T-helper 1 cell treated with Interleukin-12 subunit alpha and Interleukin-12 subunit beta and Interleukin-4 antibody, amounts not matched to agents 30 μg/mL and 1 μg/mL, for 36 hours (primary cell): Measurements from ENCODE around the gene HAUS8.

Source experiments
- H3K27ac Mint-ChIP-seq: one replicate; pipeline ENCODE4 v1.8.0; 2021; ENCODE audit warnings: mild to moderate bottlenecking, mixed read lengths
- H3K27me3 Mint-ChIP-seq: one replicate; pipeline ENCODE4 v1.8.0; 2021; ENCODE audit warnings: low read depth, mixed read lengths
- H3K36me3 Mint-ChIP-seq: one replicate; pipeline ENCODE4 v1.8.0; 2021; ENCODE audit warnings: low read depth, mixed read lengths
- H3K4me1 Mint-ChIP-seq: one replicate; pipeline ENCODE4 v1.8.0; 2021; ENCODE audit warnings: low read depth, mixed read lengths
- H3K4me3 Mint-ChIP-seq: one replicate; pipeline ENCODE4 v1.8.0; 2021; ENCODE audit warnings: mild to moderate bottlenecking, moderate library complexity, mixed read lengths
- H3K9me3 Mint-ChIP-seq: one replicate; pipeline ENCODE4 v1.8.0; 2021; ENCODE audit warnings: mixed read lengths

The HAUS8 gene, protein sequence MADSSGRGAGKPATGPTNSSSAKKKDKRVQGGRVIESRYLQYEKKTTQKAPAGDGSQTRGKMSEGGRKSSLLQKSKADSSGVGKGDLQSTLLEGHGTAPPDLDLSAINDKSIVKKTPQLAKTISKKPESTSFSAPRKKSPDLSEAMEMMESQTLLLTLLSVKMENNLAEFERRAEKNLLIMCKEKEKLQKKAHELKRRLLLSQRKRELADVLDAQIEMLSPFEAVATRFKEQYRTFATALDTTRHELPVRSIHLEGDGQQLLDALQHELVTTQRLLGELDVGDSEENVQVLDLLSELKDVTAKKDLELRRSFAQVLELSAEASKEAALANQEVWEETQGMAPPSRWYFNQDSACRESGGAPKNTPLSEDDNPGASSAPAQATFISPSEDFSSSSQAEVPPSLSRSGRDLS

DNA sequence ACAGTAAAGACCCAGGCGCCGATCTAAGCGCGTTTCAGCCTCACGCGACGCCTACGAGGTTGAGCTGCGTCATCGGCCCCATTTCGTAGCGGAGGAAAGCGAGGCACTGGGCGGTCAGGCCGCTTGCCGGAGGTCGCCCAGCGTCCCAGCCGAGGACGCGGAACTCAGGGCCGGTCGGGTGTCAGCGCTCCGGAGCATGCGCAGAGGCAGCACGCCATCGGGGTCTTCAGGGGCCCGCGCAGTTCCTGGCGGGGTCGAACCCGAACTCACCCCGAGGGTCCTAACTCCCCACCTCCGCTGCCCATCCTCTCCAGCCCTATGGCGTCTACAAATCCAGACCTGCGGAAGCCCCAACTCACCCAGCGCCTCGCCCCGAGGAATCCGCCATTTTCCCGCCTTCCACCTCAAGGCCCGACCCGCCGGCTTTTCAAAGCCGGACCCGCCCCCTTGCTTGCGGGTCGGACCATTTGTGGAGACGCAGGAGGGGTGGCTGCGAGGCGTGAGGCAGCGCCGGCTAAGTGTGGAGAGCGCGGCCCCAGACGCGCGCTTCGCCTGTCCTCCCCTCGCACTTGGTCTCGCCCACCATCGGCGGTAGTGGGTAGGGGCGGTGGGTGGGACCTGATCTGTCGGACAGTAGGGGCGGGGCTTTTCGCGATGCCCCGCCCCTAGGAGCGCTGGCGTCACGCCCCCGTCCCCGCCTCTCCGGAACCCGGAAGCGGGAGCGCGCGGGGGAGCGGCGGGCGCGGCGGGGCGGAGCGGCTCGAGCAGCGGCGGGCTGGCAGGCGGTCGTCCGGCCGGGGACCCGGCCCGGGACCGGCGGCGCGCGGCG lies at the start of gene HAUS8, which contains the start of gene MYO9B:
HAUS8 (minus strand) TSS at position 418 of the 829 bp plus-strand sequence; CDS start at position 388, 30 bp downstream.
MYO9B (plus strand) TSS at position 743 of the 829 bp plus-strand sequence. CDS start 25,941 bp downstream, outside the sequence.
- peaks cover 47% of the 10 kb centered on the region for H3K4me1 Mint-ChIP-seq
- no peaks in the 10 kb centered on the region for H3K27me3 Mint-ChIP-seq
- H3K4me3 Mint-ChIP-seq: peak within 1 kb of the TSS; percentile 100

DNA sequence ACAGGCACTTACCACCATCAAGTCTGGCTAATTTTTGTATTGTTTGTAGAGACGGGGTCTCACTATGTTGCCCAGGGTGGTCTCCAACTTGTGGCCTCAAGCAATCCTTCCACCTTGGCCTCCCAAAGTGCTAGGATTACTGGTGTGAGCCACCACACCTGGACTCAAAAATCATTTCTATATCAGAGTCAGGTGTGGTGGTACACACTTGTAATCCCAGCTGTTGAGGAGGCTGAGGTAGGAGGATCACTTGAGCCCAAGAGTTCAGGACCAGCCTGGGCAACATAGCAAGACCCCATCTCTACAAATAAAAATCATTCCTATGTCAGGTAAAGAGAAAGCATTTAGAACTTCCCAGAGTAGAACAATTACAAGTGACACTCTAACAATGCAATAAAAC lies 48.8 kb upstream of the HAUS8 start:
- Mint-ChIP-seq H3K27ac (peak overlapping the region; percentile 98), H3K27me3 (no peaks in the 10 kb centered on the region), H3K36me3 (peaks cover 14% of the 10 kb centered on the region), H3K4me3 (no peak overlapping the region), H3K4me1 (peaks cover 33% of the 10 kb centered on the region), H3K9me3 (no peaks in the 10 kb centered on the region)

More for the DNA sequence above, at the start of gene HAUS8, which contains the start of gene MYO9B:
- Mint-ChIP-seq H3K9me3 (no peaks in the 10 kb centered on the region), H3K36me3 (peaks cover 17% of the 10 kb centered on the region), H3K27ac (peak within 1 kb of the TSS; percentile 97)

DNA sequence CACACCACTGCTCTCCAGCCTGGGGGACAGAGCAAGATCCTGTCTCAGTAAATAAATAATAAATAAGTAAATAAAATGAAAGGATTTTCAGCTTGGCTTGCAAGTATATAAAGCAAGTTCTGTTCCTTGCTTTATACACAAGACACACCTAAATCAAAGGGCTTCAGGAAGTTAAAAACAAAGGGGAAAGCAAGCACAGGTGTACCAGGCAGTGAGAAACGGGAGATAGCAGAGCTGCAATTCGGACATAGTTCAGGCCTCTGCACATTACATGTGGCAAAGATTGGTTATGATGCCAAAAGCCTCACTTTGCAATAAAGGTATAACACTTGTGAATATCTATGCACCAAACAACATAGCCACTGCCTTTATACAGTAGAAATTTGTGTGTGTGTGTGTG lies 47.8 kb upstream of the HAUS8 start:
- H3K27ac Mint-ChIP-seq: peak overlapping the region; percentile 38
- peaks cover 33% of the 10 kb centered on the region for H3K4me1 Mint-ChIP-seq
- no peak overlapping the region for H3K4me3 Mint-ChIP-seq
- H3K9me3 Mint-ChIP-seq: no peaks in the 10 kb centered on the region
- peaks cover 16% of the 10 kb centered on the region for H3K36me3 Mint-ChIP-seq
- H3K27me3 Mint-ChIP-seq: no peaks in the 10 kb centered on the region

DNA sequence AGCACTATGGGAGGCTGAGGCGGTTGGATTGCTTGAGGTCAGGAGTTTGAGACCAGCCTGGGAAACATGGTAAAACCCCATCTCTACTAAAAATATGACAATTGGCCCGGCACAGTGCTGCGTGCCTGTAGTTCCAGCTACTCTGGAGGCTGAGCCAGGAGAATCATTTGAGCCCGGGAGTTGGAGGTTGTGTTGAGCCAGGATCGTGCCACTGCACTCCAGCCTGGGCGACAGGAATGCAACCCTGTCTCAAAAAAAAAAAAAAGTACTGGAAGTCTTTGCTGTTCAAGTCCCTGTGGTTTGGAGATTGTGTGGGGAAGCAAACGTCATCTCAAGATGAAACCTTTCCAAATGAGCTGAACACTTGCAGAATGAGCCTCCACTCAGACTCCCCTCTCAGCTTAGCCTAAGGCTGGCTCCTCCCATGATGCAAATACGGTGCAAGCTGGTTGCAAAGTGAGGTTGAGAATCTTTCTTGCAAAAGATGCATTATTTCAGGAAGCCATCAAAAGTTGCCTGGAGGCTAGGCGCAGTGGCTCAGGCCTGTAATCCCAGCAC lies 46.6 kb upstream of the HAUS8 start:
- Mint-ChIP-seq H3K9me3 (no peaks in the 10 kb centered on the region), H3K27ac (peak overlapping the region; percentile 62), H3K4me1 (peaks cover 38% of the 10 kb centered on the region), H3K27me3 (no peaks in the 10 kb centered on the region), H3K4me3 (no peak overlapping the region), H3K36me3 (peaks cover 13% of the 10 kb centered on the region)

DNA sequence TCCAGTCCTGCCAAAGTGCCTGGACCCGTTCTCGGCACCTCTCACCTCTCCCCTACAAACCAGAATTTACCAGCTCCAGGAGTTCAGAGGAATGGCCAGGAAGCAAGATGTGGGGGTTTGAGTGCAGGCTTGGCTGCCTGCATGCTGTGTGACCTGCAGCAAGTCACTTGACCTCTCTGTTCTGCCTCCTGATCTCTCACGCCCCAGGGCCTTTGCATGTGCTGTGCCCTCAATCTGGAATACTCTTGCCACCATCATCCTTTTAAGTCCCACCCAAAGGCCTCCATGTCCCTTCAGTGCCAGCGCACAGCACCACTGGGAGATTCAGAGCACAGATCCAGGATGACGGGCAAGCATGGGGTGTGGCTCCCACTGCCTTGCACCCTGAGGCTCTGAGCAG lies 43.7 kb upstream of the HAUS8 start:
- no peak overlapping the region for H3K4me3 Mint-ChIP-seq
- H3K27ac Mint-ChIP-seq: no peak overlapping the region
- no peaks in the 10 kb centered on the region for H3K9me3 Mint-ChIP-seq
- peaks cover 17% of the 10 kb centered on the region for H3K36me3 Mint-ChIP-seq
- H3K27me3 Mint-ChIP-seq: no peaks in the 10 kb centered on the region
- peaks cover 28% of the 10 kb centered on the region for H3K4me1 Mint-ChIP-seq

DNA sequence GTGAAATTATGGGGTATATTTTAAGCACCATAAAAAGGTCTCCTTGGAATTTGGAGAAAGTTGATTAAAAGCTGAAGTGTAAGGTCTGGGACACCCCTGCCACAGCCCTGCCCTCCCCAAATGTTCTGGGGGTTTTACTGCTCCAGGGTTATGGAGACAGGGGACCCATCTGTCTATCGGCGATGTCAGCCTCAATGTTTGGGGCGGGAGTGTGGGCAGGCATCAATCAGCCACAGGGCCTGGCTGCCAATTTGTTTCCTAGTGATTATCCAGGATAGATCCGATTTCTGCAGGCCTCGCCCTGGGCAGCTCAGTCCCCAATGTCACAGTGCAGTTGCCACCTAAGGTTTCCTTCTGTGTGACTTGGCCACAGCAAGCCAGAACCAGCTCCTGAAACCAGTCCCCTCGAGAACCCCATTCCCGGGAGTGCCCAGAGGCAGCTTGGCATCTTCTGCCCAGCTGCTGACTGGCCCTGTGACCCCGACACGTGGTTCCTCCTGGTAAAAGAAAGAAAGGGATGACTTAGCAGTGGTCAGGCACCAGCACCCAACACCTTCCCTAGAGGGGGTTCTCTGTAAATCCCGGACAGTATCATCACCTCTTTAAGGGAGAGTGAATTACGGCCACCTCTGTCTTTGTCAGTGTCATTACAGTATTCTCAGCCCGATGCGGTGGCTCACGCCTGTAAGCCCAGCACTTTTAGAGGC lies 41.9 kb upstream of the HAUS8 start:
- Mint-ChIP-seq H3K9me3 (no peaks in the 10 kb centered on the region), H3K4me1 (peaks cover 28% of the 10 kb centered on the region), H3K27ac (no peak overlapping the region), H3K4me3 (no peak overlapping the region), H3K36me3 (peaks cover 24% of the 10 kb centered on the region), H3K27me3 (no peaks in the 10 kb centered on the region)

DNA sequence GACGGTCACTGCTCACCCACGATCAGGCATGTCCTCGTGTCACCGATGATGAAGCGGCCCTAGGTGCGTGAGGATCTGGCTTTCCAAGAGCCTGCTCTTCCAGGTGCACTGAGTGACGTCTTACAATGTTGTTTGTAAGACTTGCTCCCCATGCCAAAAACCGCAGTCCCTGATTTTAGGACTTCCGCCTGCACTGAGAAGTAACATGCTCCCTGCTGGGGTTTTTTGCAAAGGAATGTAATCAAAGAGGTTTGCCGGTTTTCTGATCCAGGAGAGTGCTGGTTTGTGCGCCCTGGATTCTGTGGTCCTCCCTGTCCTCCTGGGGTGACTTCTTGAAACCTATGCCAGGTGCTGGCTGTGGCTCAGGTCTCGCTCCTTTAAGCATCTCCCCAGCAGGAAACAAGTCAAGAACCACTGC lies 39.2 kb upstream of the HAUS8 start:
- Mint-ChIP-seq H3K9me3 (no peaks in the 10 kb centered on the region), H3K4me3 (no peak overlapping the region), H3K27me3 (no peaks in the 10 kb centered on the region), H3K4me1 (peaks cover 39% of the 10 kb centered on the region), H3K36me3 (peaks cover 30% of the 10 kb centered on the region), H3K27ac (no peak overlapping the region)

DNA sequence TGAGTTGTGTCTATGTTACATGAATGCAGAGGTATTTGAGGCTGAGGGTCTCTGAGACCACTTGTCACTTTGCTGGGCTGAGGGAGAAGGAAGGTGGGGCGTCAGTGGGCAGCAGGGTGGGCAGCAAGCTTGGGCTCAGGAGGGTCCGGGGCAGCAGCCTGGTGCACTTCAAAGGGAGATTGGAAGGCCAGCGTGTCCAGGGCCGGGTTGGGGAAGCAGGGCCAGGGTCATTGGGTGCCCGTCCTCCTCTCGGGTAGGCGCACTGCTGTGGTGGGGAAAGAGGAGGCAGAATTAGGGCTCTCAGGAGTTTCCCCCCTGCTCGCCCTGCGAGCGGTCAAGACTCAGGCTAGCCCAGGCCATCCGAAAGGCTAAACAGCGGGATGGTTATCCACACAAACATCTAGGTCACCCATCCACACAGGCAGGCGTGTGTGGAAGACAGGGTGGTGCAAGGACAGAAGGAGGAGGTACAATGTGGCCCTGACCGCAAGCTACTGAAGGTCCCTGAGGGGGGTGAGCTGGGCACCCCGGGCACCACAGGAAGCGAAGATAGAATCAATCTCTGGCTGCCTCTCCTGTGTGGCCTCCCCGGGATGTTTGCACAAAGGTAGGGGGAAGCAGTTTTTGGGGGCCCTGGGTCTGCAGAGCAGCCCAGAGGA lies 38.0 kb upstream of the HAUS8 start:
- Mint-ChIP-seq H3K4me1 (peaks cover 35% of the 10 kb centered on the region), H3K9me3 (no peaks in the 10 kb centered on the region), H3K27me3 (no peaks in the 10 kb centered on the region), H3K4me3 (no peak overlapping the region), H3K27ac (peak overlapping the region; percentile 24), H3K36me3 (peaks cover 24% of the 10 kb centered on the region)

DNA sequence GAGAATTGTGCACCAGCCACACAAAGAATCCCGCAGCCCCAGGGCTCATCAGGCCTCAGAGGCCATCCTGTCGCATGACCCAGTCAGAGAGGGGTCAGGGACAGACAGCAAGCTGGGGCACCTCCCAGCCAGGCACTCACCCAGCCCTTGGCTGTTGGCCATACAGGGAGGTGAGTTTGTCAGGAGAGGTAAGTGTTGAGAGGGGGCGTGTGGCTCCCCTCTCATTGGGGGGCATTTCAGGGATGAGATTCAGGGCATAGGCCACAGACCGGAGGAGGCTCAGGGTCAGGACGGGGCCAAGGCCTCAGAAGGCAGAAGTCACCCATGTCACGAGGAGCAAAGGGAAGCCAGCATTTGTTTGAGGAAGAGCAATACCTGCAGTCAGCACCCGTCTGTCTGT lies 37.4 kb upstream of the HAUS8 start:
- Mint-ChIP-seq H3K27me3 (no peaks in the 10 kb centered on the region), H3K36me3 (peaks cover 24% of the 10 kb centered on the region), H3K4me3 (no peak overlapping the region), H3K4me1 (peaks cover 35% of the 10 kb centered on the region), H3K9me3 (no peaks in the 10 kb centered on the region), H3K27ac (no peak overlapping the region)

DNA sequence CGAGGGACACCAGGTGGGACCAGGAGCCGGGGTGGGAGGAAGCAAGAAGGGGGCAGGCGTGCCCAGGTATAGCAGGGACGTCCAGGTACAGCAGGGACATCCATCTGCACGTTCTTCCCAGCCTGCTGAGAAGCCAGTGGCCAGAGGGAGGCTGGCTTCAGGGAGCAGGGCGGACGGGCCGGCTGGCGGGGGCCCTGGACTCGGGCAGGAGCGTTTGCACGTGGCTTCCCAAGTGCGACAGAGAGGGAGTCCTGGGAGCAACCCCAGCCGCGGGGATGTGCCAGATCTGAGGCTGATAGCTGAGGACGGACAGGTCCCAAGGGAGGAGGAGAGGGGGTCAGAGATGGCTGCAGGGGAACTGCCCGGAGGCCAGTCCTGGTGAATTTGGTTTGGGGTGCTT lies 37.0 kb upstream of the HAUS8 start:
- no peaks in the 10 kb centered on the region for H3K27me3 Mint-ChIP-seq
- no peaks in the 10 kb centered on the region for H3K9me3 Mint-ChIP-seq
- no peak overlapping the region for H3K27ac Mint-ChIP-seq
- no peak overlapping the region for H3K4me3 Mint-ChIP-seq
- peaks cover 34% of the 10 kb centered on the region for H3K4me1 Mint-ChIP-seq
- peaks cover 24% of the 10 kb centered on the region for H3K36me3 Mint-ChIP-seq

DNA sequence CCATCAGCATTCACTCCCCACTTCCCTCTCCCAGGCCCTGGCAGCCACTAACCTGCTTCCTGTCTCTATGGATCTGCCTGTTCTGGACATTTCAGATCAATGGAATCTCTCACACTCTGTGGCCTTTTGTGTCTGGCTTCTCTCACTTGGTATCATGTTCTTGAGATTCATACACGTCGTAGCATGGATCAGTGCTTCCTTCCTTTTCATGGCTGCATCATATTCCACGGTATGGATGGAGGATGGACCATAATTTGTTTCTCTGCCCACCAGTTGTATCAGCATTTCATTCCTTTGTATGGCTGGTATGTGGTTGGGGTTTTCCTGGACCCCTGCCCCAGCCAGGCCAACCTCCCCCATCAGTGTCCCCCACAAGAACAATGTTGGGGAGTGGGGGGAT lies 36.5 kb upstream of the HAUS8 start:
- Mint-ChIP-seq H3K9me3 (no peaks in the 10 kb centered on the region), H3K36me3 (peaks cover 24% of the 10 kb centered on the region), H3K4me3 (no peak overlapping the region), H3K27me3 (no peaks in the 10 kb centered on the region), H3K27ac (peak overlapping the region; percentile 41), H3K4me1 (peaks cover 30% of the 10 kb centered on the region)

DNA sequence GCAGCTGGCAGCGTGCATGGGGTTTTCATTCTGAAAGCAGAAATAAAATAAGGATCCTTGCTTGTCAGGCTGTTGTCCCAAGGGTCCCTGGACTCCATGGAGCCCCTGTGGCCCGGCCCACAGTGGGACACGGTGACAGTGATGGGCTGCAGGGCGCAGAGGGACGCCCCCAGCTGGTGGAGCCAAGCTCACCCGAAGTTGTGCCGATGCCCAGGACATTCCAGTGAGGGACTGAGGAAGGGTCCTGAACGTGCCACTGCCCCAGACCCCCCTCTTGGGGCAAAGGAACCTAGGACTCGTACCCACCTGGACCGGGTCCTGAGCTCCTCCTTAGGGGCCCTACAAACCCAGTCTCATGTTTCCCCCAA lies 35.3 kb upstream of the HAUS8 start:
- Mint-ChIP-seq H3K9me3 (no peaks in the 10 kb centered on the region), H3K27me3 (no peaks in the 10 kb centered on the region), H3K4me1 (peaks cover 32% of the 10 kb centered on the region), H3K4me3 (peak overlapping the region; percentile 16), H3K27ac (no peak overlapping the region), H3K36me3 (peaks cover 23% of the 10 kb centered on the region)

DNA sequence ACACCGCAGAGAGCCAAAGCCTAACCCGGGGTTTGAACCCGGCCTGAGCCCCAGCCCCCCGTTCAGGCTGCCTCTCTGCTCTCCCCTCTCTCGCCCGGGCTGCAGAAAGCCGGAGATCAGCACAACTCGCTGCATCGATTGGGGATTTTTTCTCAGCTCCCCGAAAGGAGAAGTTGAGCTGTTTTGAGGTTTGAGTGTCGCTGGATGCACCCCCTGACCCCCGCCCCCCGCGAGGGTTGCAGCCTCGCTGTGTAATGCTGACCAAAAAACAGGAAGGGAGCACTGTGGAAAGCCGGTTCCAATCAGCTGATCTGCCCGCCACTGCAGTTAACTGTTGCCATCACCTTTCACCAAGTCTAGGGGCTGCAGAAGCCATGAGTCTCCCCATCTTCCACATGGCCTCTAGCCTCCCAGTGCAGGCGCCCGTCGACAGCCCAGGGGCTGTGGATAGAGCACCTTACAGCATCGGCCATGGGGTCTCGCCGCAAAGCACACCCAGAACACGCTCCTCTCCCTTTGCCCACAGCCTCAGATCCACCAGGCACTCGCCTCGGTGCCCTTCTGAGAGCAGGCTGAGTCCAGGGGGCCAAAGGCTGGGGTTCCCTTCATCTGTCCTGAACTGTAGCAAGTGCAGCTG lies 34.8 kb upstream of the HAUS8 start:
- peak overlapping the region; percentile 16 for H3K4me3 Mint-ChIP-seq
- peaks cover 32% of the 10 kb centered on the region for H3K4me1 Mint-ChIP-seq
- H3K36me3 Mint-ChIP-seq: peaks cover 24% of the 10 kb centered on the region

More for the DNA sequence above, 34.8 kb upstream of the HAUS8 start:
- H3K27me3 Mint-ChIP-seq: no peaks in the 10 kb centered on the region
- H3K27ac Mint-ChIP-seq: peak overlapping the region; percentile 53
- no peaks in the 10 kb centered on the region for H3K9me3 Mint-ChIP-seq
